ENCODE results near the gene BNC2. TPM values are rescaled to one million over a fixed set of nuclear protein-coding genes. Genes with fewer than 3 reads are reported as not detected.

Gene BNC2
- total RNA-seq, 4 donors from 2014 or later: 20.5 to 55.4 (median 26.2) TPM

- H3K36me3 ChIP-seq: no peaks in the 10 kb centered on the region
- TF ChIP-seq POLR2A (IDR thresholded peaks at IDR 0.05) (no peak), POLR2AphosphoS5 (IDR thresholded peaks at IDR 0.05) (no peak)
- no peak overlapping the region for H3K27ac ChIP-seq
- H3K4me3 ChIP-seq: no peak overlapping the region
- intact Hi-C loops (cut with DNase I; ENCODE audit: low total_unique reads) (no loop called here), in situ Hi-C loops (cut with MboI; ENCODE audit: low pct_ligation_motif_present in 1 of 4, low pct_unique_long_range_greater_than_20kb in 1 of 4, low sequenced_read_pairs in 3 of 4) (no loop called here)
- H3K9me3 ChIP-seq: no peaks in the 10 kb centered on the region
- no peaks in the 10 kb centered on the region for H3K4me1 ChIP-seq
- no peaks in the 10 kb centered on the region for H3K27me3 ChIP-seq
- DNase-seq: no peak
- WGBS, 2 donors (ENCODE audit: low coverage in 1 of 2): 92% methylated on average over 8 of the region's 8 CpGs; no CpG with 5 or more reads in 1 of the 2 donors
These were observed 506.1 kb downstream of the BNC2 start for GRCh38 chr9:16364347-16364746.

DNA sequence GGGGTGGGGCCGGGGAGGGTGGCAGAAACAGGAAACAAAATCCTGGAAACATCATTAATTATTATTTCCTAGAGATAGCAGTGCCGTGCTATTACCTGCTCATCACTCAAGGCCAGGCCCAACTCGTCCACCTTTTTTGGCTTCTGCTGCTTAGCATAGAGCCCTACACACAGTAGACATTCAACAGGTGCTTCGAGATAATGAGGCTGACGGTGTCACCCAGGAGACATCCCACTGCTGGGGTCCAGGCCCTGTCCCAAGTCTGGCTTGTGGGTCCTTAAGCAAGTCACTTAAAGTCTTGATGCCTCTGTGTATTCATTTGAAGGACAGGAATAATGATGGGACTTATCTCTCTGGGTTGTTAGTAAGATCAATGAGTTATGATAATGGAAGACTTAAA lies 506.6 kb downstream of the BNC2 start:
- H3K9me3 ChIP-seq: no peaks in the 10 kb centered on the region
- no peaks in the 10 kb centered on the region for H3K27me3 ChIP-seq
- WGBS, 2 donors (ENCODE audit: low coverage in 1 of 2): 50 to 72% methylated on average over 3 to 5 of the region's 5 CpGs
- H3K4me3 ChIP-seq: no peak overlapping the region
- TF ChIP-seq POLR2AphosphoS5 (IDR thresholded peaks at IDR 0.05) (no peak), EP300 (IDR thresholded peaks at IDR 0.05; ENCODE audit: low read depth) (no peak), POLR2A (IDR thresholded peaks at IDR 0.05) (no peak)
- TF ChIP-seq, protein P1, sequence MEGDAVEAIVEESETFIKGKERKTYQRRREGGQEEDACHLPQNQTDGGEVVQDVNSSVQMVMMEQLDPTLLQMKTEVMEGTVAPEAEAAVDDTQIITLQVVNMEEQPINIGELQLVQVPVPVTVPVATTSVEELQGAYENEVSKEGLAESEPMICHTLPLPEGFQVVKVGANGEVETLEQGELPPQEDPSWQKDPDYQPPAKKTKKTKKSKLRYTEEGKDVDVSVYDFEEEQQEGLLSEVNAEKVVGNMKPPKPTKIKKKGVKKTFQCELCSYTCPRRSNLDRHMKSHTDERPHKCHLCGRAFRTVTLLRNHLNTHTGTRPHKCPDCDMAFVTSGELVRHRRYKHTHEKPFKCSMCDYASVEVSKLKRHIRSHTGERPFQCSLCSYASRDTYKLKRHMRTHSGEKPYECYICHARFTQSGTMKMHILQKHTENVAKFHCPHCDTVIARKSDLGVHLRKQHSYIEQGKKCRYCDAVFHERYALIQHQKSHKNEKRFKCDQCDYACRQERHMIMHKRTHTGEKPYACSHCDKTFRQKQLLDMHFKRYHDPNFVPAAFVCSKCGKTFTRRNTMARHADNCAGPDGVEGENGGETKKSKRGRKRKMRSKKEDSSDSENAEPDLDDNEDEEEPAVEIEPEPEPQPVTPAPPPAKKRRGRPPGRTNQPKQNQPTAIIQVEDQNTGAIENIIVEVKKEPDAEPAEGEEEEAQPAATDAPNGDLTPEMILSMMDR (IDR thresholded peaks at IDR 0.05): no peak
- intact Hi-C loops (cut with DNase I; ENCODE audit: low total_unique reads): no loop called here
- H3K27ac ChIP-seq: no peak overlapping the region
- in situ Hi-C loops (cut with MboI; ENCODE audit: low pct_ligation_motif_present in 1 of 4, low pct_unique_long_range_greater_than_20kb in 1 of 4, low sequenced_read_pairs in 3 of 4): no loop called here
- no peaks in the 10 kb centered on the region for H3K36me3 ChIP-seq
- no peak for DNase-seq
- H3K4me1 ChIP-seq: no peaks in the 10 kb centered on the region

DNA sequence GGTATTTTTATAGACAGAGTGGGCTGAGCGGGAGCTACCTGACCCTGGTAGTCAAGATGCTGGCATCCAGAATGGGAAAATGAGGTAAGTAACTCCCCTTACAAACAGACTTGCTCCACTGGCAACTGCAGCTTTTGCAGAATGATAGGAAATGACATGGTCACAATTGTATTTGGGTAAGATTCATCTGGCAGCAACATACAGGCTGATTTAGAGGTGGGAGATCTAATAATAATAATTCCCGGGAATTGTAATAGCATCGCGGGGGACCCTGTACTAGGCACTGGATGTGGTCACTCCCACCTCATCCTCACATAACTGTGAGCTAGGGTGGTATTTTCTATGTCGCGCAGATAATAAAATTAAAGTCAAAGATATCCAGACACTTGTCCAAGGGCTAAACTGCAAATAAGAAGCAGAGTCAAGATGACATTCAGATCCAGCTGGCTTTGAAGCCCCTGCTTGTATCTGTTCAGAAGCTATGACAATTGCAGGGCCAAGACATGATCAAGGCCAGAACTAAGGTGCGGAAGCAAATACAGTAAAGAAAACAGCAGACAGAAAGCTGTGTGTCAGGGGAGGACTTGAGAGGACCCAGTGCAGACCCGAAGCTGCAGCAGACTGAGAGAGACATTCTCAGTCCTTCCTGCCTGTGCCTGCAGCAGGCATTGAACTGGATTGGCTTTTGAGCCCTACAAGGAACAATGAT lies 507.2 kb downstream of the BNC2 start:
- H3K27ac ChIP-seq: no peak overlapping the region
- in situ Hi-C loops (cut with MboI; ENCODE audit: low pct_ligation_motif_present in 1 of 4, low pct_unique_long_range_greater_than_20kb in 1 of 4, low sequenced_read_pairs in 3 of 4) (no loop called here), intact Hi-C loops (cut with DNase I; ENCODE audit: low total_unique reads) (no loop called here)
- DNase-seq: no peak
- H3K4me1 ChIP-seq: no peaks in the 10 kb centered on the region
- no peak overlapping the region for H3K4me3 ChIP-seq
- no peaks in the 10 kb centered on the region for H3K27me3 ChIP-seq
- H3K9me3 ChIP-seq: no peaks in the 10 kb centered on the region
- 86% methylated on average over 6 to 8 of the region's 8 CpGs for WGBS, 2 donors (ENCODE audit: low coverage in 1 of 2)
- no peak for TF ChIP-seq EP300 (IDR thresholded peaks at IDR 0.05; ENCODE audit: low read depth)
- TF ChIP-seq POLR2A (IDR thresholded peaks at IDR 0.05): no peak
- no peak for TF ChIP-seq POLR2AphosphoS5 (IDR thresholded peaks at IDR 0.05)
- TF ChIP-seq, protein P1 (IDR thresholded peaks at IDR 0.05): no peak
- H3K36me3 ChIP-seq: no peaks in the 10 kb centered on the region

DNA sequence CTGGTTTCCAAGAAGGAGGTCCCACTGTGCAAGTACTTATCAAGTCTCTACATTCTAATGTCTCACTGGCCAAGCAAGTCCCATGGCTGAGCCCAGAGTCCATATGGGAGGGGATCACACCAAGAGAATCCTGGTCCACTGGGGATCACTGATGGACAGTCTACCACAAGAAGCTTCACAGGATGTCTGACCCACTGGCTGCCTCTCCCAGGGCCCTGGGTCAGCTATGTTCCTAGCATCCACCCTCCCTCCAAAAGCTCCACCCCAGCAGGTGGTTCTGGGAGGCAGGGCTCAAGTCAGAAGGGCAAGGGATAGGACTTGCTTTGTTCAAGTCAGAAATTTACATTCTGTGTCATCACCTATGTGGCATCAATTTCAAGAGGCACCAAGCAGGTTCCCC lies 508.5 kb downstream of the BNC2 start:
- H3K27me3 ChIP-seq: no peaks in the 10 kb centered on the region
- TF ChIP-seq, protein P1 (IDR thresholded peaks at IDR 0.05): no peak
- no peak for TF ChIP-seq EP300 (IDR thresholded peaks at IDR 0.05; ENCODE audit: low read depth)
- no peak for TF ChIP-seq POLR2AphosphoS5 (IDR thresholded peaks at IDR 0.05)
- TF ChIP-seq POLR2A (IDR thresholded peaks at IDR 0.05): no peak
- DNase-seq: no peak
- H3K4me1 ChIP-seq: no peaks in the 10 kb centered on the region
- no peak overlapping the region for H3K27ac ChIP-seq
- H3K36me3 ChIP-seq: no peaks in the 10 kb centered on the region
- in situ Hi-C loops (cut with MboI; ENCODE audit: low pct_ligation_motif_present in 1 of 4, low pct_unique_long_range_greater_than_20kb in 1 of 4, low sequenced_read_pairs in 3 of 4) (no loop called here), intact Hi-C loops (cut with DNase I; ENCODE audit: low total_unique reads) (no loop called here)
- no peaks in the 10 kb centered on the region for H3K9me3 ChIP-seq
- no peak overlapping the region for H3K4me3 ChIP-seq

DNA sequence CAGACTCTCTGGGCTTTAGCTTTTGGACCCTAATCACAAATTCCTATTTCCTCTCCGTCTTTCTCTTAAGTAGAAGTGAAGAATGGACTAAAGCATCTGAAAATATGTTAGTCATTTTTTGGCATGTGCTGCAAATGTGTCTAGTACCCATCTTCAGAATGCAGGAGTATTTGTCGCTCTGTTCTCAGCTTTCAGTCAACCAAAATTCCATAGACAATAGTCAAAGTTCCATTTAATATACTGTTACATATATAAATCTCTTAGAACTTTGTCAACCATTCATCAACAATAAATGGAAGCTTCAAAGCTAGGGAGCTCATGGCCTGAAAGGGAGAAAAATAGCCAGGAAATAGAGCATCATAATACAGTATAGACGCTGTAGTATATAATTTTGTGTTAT lies 509.4 kb downstream of the BNC2 start:
- Histone ChIP-seq H3K9me3 (no peaks in the 10 kb centered on the region), H3K27me3 (no peaks in the 10 kb centered on the region), H3K27ac (no peak overlapping the region), H3K4me3 (no peak overlapping the region), H3K4me1 (no peaks in the 10 kb centered on the region), H3K36me3 (no peaks in the 10 kb centered on the region)
- WGBS, 2 donors (ENCODE audit: low coverage in 1 of 2): 83 to 85% methylated on average over 2 to 3 of the region's 3 CpGs
- no peak for TF ChIP-seq EP300 (IDR thresholded peaks at IDR 0.05; ENCODE audit: low read depth)
- TF ChIP-seq, protein P1 (IDR thresholded peaks at IDR 0.05): no peak
- TF ChIP-seq POLR2AphosphoS5 (IDR thresholded peaks at IDR 0.05): no peak
- no peak for TF ChIP-seq POLR2A (IDR thresholded peaks at IDR 0.05)
- in situ Hi-C loops (cut with MboI; ENCODE audit: low pct_ligation_motif_present in 1 of 4, low pct_unique_long_range_greater_than_20kb in 1 of 4, low sequenced_read_pairs in 3 of 4): no loop called here
- intact Hi-C loops (cut with DNase I; ENCODE audit: low total_unique reads): no loop called here
- no peak for DNase-seq
